T-cell (primary cell): Measurements from ENCODE around the gene SIPA1L3. TPM values are rescaled to one million over a fixed set of nuclear protein-coding genes. Genes with fewer than 3 reads are reported as not detected.

ENCODE experiments used
- ATAC-seq, 4 experiments: fragments of 200-7000 bp in 3 of 4; fragments of 150-1000 bp in 1 of 4; cut with Tn5 transposase; replicated peaks in 1 of 4; 1 replicate in 3 of 4; 2 replicates in 1 of 4; pipeline ENCODE4 v1.10.0; 2021; ENCODE audit warnings: moderate library complexity in 3 of 4, mild to moderate bottlenecking in 2 of 4, moderate number of reproducible peaks in 1 of 4
- CTCF ChIA-PET, 2 donors: fragments of 300-600 bp; sonication (Branson Sonifier 250); formaldehyde crosslinking; loops; one replicate each; lab custom pipeline; 2022; ENCODE audit warnings: antibody characterized with exemption in 2 of 2; lab: Charles Lee
- POLR2A ChIA-PET, 2 donors: fragments of 300-600 bp; sonication (Branson Sonifier 250); formaldehyde crosslinking; loops; one replicate each; lab custom pipeline; 2022; ENCODE audit warnings: antibody characterized with exemption in 2 of 2; lab: Charles Lee
- DNase-seq, 35 experiments: peaks; one replicate each; pipeline versions ENCODE4 v3.0.0 to v3.0.0-alpha.2; 2013 to 2023
- H3K27ac ChIP-seq: one replicate; pipeline ENCODE4 v1.5.1; 2013; ENCODE audit warnings: low read length
- H3K27me3 ChIP-seq, 2 experiments: replicated peaks in 1 of 2; 1 replicate in 1 of 2; 2 replicates in 1 of 2; pipeline versions ENCODE4 v1.6.1 to v1.7.0; 2013; ENCODE audit warnings: low read length in 1 of 2, mixed read lengths in 1 of 2; ENCODE audit not compliant: control insufficient read depth in 2 of 2, insufficient read depth in 2 of 2; ENCODE audit errors: extremely low read depth in 1 of 2
- H3K36me3 ChIP-seq, 2 donors: 1 replicate in 1 of 2; 2 replicates in 1 of 2; pipeline versions ENCODE4 v1.6.1 to v1.7.0; 2013; ENCODE audit warnings: low read length in 1 of 2; ENCODE audit not compliant: control insufficient read depth in 2 of 2, insufficient read depth in 1 of 2; ENCODE audit errors: extremely low read depth in 1 of 2
- H3K4me1 ChIP-seq, 2 experiments: 1 replicate in 1 of 2; 2 replicates in 1 of 2; pipeline versions ENCODE4 v1.6.1 to v1.7.0; 2013; ENCODE audit warnings: low read length in 2 of 2, mixed read lengths in 1 of 2; ENCODE audit not compliant: insufficient read depth in 2 of 2, control insufficient read depth in 1 of 2; ENCODE audit errors: extremely low read depth in 1 of 2
- H3K4me3 ChIP-seq, 2 donors: 1 replicate in 1 of 2; 2 replicates in 1 of 2; pipeline versions ENCODE4 v1.5.1 to v1.7.0; 2013; ENCODE audit warnings: mild to moderate bottlenecking in 2 of 2, low read length in 1 of 2, moderate library complexity in 1 of 2; ENCODE audit not compliant: control insufficient read depth in 1 of 2; ENCODE audit errors: extremely low read depth in 1 of 2
- H3K9me3 ChIP-seq: 2 replicates; pipeline ENCODE4 v1.7.0; 2013
- H3K27ac Mint-ChIP-seq, 2 donors: one replicate each; pipeline ENCODE4 v1.8.0; 2020 to 2021; ENCODE audit warnings: mild to moderate bottlenecking in 2 of 2, mixed read lengths in 2 of 2
- H3K27me3 Mint-ChIP-seq, 2 donors: one replicate each; pipeline ENCODE4 v1.8.0; 2021 to 2022; ENCODE audit warnings: mixed read lengths in 2 of 2
- H3K36me3 Mint-ChIP-seq: one replicate; pipeline ENCODE4 v1.8.0; 2021; ENCODE audit warnings: mixed read lengths
- H3K4me1 Mint-ChIP-seq, 3 donors: one replicate each; pipeline ENCODE4 v1.8.0; 2020 to 2022; ENCODE audit warnings: mixed read lengths in 3 of 3, mild to moderate bottlenecking in 1 of 3
- H3K4me3 Mint-ChIP-seq, 3 donors: one replicate each; pipeline ENCODE4 v1.8.0; 2020 to 2022; ENCODE audit warnings: mild to moderate bottlenecking in 3 of 3, mixed read lengths in 3 of 3, moderate library complexity in 3 of 3
- H3K9me3 Mint-ChIP-seq, 3 donors: one replicate each; pipeline ENCODE4 v1.8.0; 2020 to 2022; ENCODE audit warnings: mixed read lengths in 3 of 3
- WGBS: methylation state at CpG from one replicate; pipeline ENCODE4 v1.1.5; 2013; ENCODE audit warnings: missing lambda C conversion rate; ENCODE audit not compliant: insufficient coverage; 5-methylcytosine and 5-hydroxymethylcytosine counted together
- total RNA-seq, 35 experiments: library from RNA in 6 of 35; stranded (reverse) in 6 of 35; fragments of 120-200 nt in 1 of 35; gene quantifications; one replicate each; pipeline versions ENCODE4 v1.2.1 to v1.2.4 and lab custom pipeline; 2013 to 2026

SIPA1L3 gene
- total RNA-seq, 5 donors from 2014 or later (not counting 1 experiment from before 2014, with no cell fraction given): 26.2 to 40.6 (median 35.5) TPM

DNA sequence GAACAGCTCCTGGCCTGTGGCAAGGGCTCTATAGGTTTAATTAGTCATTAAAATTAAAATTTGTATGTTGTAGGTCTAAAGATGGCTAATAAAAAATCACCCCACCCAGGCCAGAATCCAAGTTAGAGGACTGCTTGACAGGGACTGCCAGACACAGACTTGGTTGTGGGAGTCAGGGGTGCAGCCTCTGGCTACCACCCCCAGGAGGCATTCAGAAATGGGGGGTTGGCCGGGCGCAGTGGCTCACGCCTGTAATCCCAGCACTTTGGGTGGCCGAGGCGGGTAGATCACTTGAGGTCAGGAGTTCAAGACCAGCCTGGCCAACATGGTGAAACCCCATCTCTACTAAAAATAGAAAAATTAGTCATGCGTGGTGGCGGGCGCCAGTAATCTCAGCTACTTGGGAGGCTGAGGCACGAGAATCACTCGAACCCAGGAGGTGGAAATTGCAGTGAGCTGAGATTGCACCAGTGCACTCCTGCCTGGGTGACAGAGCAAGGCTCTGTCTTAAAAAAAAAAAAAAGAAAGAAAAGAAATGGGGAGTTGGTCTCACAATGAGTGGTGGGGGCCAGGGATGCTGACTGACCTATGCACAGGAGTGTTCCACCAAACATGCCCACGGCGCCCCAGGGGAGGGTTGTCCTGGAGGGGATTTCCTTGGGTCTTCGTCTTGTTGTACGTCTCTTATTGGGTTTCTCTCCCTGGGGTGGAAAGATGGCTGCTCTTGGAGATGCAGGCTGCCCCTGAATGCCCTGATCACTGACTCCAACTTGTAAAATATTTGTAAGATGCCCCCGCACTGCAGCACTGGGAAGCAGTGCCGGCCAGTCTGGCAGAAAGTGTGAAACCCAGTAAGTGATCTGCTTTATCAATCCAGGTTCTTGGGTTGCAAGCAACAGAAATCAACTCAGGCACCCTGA, 68.8 kb downstream of the SIPA1L3 start:
- POLR2A ChIA-PET: no interaction called here
- H3K9me3 ChIP-seq: no peaks in the 10 kb centered on the region
- no peaks in the 10 kb centered on the region for H3K27me3 ChIP-seq
- DNase-seq (peak in 1 of 35 experiments; percentile 16), ATAC-seq (no peak)
- H3K27ac ChIP-seq: no peak overlapping the region
- no peak overlapping the region for H3K4me3 ChIP-seq
- Mint-ChIP-seq H3K9me3 (peaks cover 0 to 12% (median 3%) of the 10 kb centered on the region in 3 donors), H3K27me3 (no peaks in the 10 kb centered on the region), H3K4me1 (peaks cover 4 to 29% (median 10%) of the 10 kb centered on the region in 3 donors), H3K36me3 (peaks cover 20% of the 10 kb centered on the region), H3K27ac (no peak overlapping the region), H3K4me3 (no peak overlapping the region)
- H3K4me1 ChIP-seq: no peaks in the 10 kb centered on the region
- CTCF ChIA-PET: no interaction called here
- H3K36me3 ChIP-seq: peaks cover 2 to 4% of the 10 kb centered on the region in 2 donors
- WGBS: 86% methylated on average over 7 of the region's 16 CpGs

- H3K4me3 ChIP-seq: no peak overlapping the region
- ChIA-PET CTCF (no interaction called here), POLR2A (no interaction called here)
- 88% methylated on average over 3 of the region's 5 CpGs for WGBS
- Mint-ChIP-seq H3K9me3 (no peaks in the 10 kb centered on the region), H3K27me3 (no peaks in the 10 kb centered on the region), H3K4me1 (peaks cover 4 to 28% (median 10%) of the 10 kb centered on the region in 3 donors), H3K4me3 (no peak overlapping the region), H3K27ac (no peak overlapping the region), H3K36me3 (peaks cover 10% of the 10 kb centered on the region)
- no peak for DNase-seq
- no peaks in the 10 kb centered on the region for H3K27me3 ChIP-seq
- H3K9me3 ChIP-seq: no peaks in the 10 kb centered on the region
- no peak overlapping the region for H3K27ac ChIP-seq
- H3K36me3 ChIP-seq: peaks cover 2 to 4% of the 10 kb centered on the region in 2 donors
- no peak for ATAC-seq
- H3K4me1 ChIP-seq: no peaks in the 10 kb centered on the region
Observed at GRCh38 chr19:37977391-37977790, 70.4 kb downstream of the SIPA1L3 start.

DNA sequence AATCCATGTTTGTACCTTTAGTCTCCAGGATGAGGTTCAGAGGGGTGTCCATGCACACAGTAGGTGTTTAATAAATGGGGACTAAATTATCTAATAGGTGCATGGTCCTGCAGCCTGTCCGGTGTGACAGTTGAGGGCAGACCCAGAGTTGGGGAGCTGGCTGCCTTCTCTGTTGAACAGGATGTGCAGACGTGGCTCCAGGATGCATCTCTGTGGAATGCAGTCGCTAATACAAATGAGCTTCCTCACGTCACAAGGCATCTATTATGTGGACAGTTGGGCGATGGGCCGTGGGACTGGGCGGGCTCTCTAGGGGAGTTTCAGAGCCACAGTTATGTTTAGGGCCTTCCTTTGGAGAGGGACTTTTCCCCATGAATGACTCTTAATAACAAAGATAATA, 71.0 kb downstream of the SIPA1L3 start:
- Mint-ChIP-seq H3K27ac (no peak overlapping the region), H3K36me3 (peaks cover 10% of the 10 kb centered on the region), H3K4me3 (no peak overlapping the region), H3K9me3 (no peaks in the 10 kb centered on the region), H3K4me1 (peaks cover 5 to 29% (median 10%) of the 10 kb centered on the region in 3 donors), H3K27me3 (no peaks in the 10 kb centered on the region)
- 100% methylated on average over 3 of the region's 7 CpGs for WGBS
- ATAC-seq (no peak), DNase-seq (no peak)
- no peaks in the 10 kb centered on the region for H3K9me3 ChIP-seq
- no peak overlapping the region for H3K4me3 ChIP-seq
- ChIA-PET CTCF (no interaction called here), POLR2A (no interaction called here)
- H3K36me3 ChIP-seq: peaks cover 2 to 4% of the 10 kb centered on the region in 2 donors
- no peaks in the 10 kb centered on the region for H3K27me3 ChIP-seq
- H3K4me1 ChIP-seq: no peaks in the 10 kb centered on the region
- H3K27ac ChIP-seq: no peak overlapping the region

- WGBS: 100% methylated on average over 7 of the region's 13 CpGs
- no peak overlapping the region for H3K27ac ChIP-seq
- ChIA-PET CTCF (no interaction called here), POLR2A (no interaction called here)
- H3K36me3 Mint-ChIP-seq: peaks cover 4% of the 10 kb centered on the region
- no peak overlapping the region for H3K4me3 ChIP-seq
- DNase-seq (no peak), ATAC-seq (no peak)
- H3K36me3 ChIP-seq: peaks cover under 1 to 4% of the 10 kb centered on the region in 2 donors
- H3K4me1 Mint-ChIP-seq: peaks cover 10 to 32% (median 10%) of the 10 kb centered on the region in 3 donors
- no peak overlapping the region for H3K27ac Mint-ChIP-seq
- H3K27me3 ChIP-seq: no peaks in the 10 kb centered on the region
- H3K9me3 ChIP-seq: no peaks in the 10 kb centered on the region
- H3K4me1 ChIP-seq: no peaks in the 10 kb centered on the region
- H3K4me3 Mint-ChIP-seq: no peak overlapping the region
- no peaks in the 10 kb centered on the region for H3K27me3 Mint-ChIP-seq
- H3K9me3 Mint-ChIP-seq: no peaks in the 10 kb centered on the region
Observed at GRCh38 chr19:37979547-37980082, 72.6 kb downstream of the SIPA1L3 start.

DNA sequence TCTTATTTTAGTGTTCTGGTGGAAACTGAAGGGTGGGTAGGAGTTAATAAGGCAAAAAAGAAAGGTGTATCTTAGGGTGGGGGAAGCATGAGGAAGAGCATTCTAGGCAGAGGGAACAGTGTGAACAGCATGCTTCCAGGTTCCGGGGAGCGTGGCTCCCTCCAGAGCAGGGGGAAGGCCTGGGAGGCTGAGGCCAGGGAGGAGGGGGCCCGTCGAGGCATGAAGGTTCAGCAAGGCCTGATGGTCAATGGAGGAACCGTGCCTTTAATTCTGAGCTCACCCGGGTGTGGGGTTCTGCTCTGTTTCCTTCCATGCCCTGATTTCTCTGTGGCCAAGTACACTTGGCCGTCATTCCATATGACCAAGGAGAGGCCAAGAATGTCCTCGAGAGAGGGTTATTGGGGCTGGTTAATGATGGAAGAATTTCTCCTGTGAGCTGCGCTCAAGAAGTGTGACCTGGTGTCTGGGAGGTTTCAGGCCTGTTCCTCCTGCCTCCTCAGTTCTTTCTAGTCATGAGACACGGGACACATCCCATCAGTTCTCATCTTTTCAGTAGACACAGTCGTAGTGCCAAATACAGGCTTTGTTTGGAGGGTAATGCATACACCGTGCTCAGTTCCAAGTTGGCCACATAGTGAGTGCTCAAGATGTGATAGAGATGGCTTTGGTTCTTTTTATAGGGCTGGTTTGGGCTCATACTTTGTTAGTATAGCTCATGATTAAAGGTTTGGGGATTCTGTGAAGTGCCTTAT, 73.6 kb downstream of the SIPA1L3 start:
- ChIA-PET POLR2A (no interaction called here), CTCF (no interaction called here)
- DNase-seq (no peak), ATAC-seq (no peak)
- Histone ChIP-seq H3K9me3 (no peaks in the 10 kb centered on the region), H3K4me1 (peaks cover 0 to 2% of the 10 kb centered on the region in 2 experiments), H3K4me3 (no peak overlapping the region), H3K27ac (no peak overlapping the region), H3K36me3 (no peaks in the 10 kb centered on the region), H3K27me3 (no peaks in the 10 kb centered on the region)
- no peaks in the 10 kb centered on the region for H3K27me3 Mint-ChIP-seq
- H3K9me3 Mint-ChIP-seq: no peaks in the 10 kb centered on the region
- no peaks in the 10 kb centered on the region for H3K36me3 Mint-ChIP-seq
- H3K4me3 Mint-ChIP-seq: no peak overlapping the region
- no peak overlapping the region for H3K27ac Mint-ChIP-seq
- 95% methylated on average over 4 of the region's 12 CpGs for WGBS
- H3K4me1 Mint-ChIP-seq: peaks cover 17 to 35% (median 17%) of the 10 kb centered on the region in 3 donors

GRCh38 chr19:37981785-37982475, 74.9 kb downstream of the SIPA1L3 start:
- Mint-ChIP-seq H3K27me3 (no peaks in the 10 kb centered on the region), H3K4me1 (peaks cover 23 to 45% (median 26%) of the 10 kb centered on the region in 3 donors), H3K4me3 (no peak overlapping the region), H3K9me3 (no peaks in the 10 kb centered on the region), H3K27ac (no peak overlapping the region), H3K36me3 (no peaks in the 10 kb centered on the region)
- ATAC-seq (no peak), DNase-seq (no peak)
- Histone ChIP-seq H3K4me3 (no peak overlapping the region), H3K27me3 (no peaks in the 10 kb centered on the region), H3K36me3 (no peaks in the 10 kb centered on the region), H3K4me1 (peaks cover 2 to 14% of the 10 kb centered on the region in 2 experiments), H3K27ac (no peak overlapping the region), H3K9me3 (no peaks in the 10 kb centered on the region)
- ChIA-PET CTCF (no interaction called here), POLR2A (no interaction called here)
- 83% methylated on average over 10 of the region's 13 CpGs for WGBS
